GM12865 (cell line): ENCODE data around the gene PSD2.

ENCODE experiments used
- DNase-seq: peaks from one replicate; pipeline ENCODE4 v3.0.0; 2010; ENCODE audit warnings: low read depth
- H3K4me3 ChIP-seq: 2 replicates; pipeline ENCODE4 v1.5.1; 2011; ENCODE audit warnings: mild to moderate bottlenecking, low read depth, low read length, control low read depth
- CTCF ChIP-seq: IDR thresholded peaks from 2 replicates; pipeline ENCODE4 v1.5.1; 2011; ENCODE audit warnings: low read length, control low read depth, low read depth, inconsistent platforms; ENCODE audit not compliant: insufficient read depth; ENCODE audit errors: missing control alignments

The PSD2 gene

GRCh38 chr5:139795074-139796001 lies at the start of gene PSD2:
Gene PSD2, plus strand, starts transcription at chr5:139795808. Its CDS starts 13,633 bp downstream, at chr5:139809441.
- DNase-seq: no peak
- no peak within 1 kb of the TSS for H3K4me3 ChIP-seq
- TF ChIP-seq CTCF: no peak

GRCh38 chr5:139746691-139747582 lies 48.7 kb upstream of the PSD2 start:
- H3K4me3 ChIP-seq: peak overlapping the region; percentile 54
- no peak for TF ChIP-seq CTCF
- DNase-seq: peak; percentile 72

- TF ChIP-seq CTCF: no peak
- peak; percentile 57 for DNase-seq
- H3K4me3 ChIP-seq: peak overlapping the region; percentile 54
Measured at GRCh38 chr5:139747583-139748504, 47.8 kb upstream of the PSD2 start.

GRCh38 chr5:139748505-139748826 lies 47.1 kb upstream of the PSD2 start:
- DNase-seq: no peak
- H3K4me3 ChIP-seq: no peak overlapping the region
- no peak for TF ChIP-seq CTCF

- no peak for DNase-seq
- TF ChIP-seq CTCF: no peak
Measured at GRCh38 chr5:139749242-139749641, 46.4 kb upstream of the PSD2 start.

GRCh38 chr5:139751236-139751635 lies 44.4 kb upstream of the PSD2 start:
- no peak overlapping the region for H3K4me3 ChIP-seq
- DNase-seq: no peak
- TF ChIP-seq CTCF: no peak

More at GRCh38 chr5:139749242-139749641, 46.4 kb upstream of the PSD2 start:
- H3K4me3 ChIP-seq: no peak overlapping the region
